ENCODE data around the gene PARD3. TPM values are rescaled to one million over a fixed set of nuclear protein-coding genes. Genes with fewer than 3 reads are reported as not detected.

PARD3 gene
- total RNA-seq, 2 donors from 2014 or later: 36.1 to 48.5 TPM

GRCh38 chr10:34236931-34237330 is 578.2 kb downstream of the PARD3 start:
- Histone ChIP-seq H3K4me1 (peaks cover 13% of the 10 kb centered on the region), H3K9me3 (no peaks in the 10 kb centered on the region), H3K27ac (no peak overlapping the region), H3K27me3 (no peaks in the 10 kb centered on the region), H3K4me3 (no peak overlapping the region), H3K36me3 (replicated peaks in 1 of 2; ENCODE audit: insufficient read depth in 1 of 2, low read depth in 2 of 2) (no peaks in the 10 kb centered on the region)
- 77 to 89% methylated on average over 4 of the region's 4 CpGs for WGBS, 2 donors
- no peak for ATAC-seq
- no peak for DNase-seq
- TF ChIP-seq, protein P1, sequence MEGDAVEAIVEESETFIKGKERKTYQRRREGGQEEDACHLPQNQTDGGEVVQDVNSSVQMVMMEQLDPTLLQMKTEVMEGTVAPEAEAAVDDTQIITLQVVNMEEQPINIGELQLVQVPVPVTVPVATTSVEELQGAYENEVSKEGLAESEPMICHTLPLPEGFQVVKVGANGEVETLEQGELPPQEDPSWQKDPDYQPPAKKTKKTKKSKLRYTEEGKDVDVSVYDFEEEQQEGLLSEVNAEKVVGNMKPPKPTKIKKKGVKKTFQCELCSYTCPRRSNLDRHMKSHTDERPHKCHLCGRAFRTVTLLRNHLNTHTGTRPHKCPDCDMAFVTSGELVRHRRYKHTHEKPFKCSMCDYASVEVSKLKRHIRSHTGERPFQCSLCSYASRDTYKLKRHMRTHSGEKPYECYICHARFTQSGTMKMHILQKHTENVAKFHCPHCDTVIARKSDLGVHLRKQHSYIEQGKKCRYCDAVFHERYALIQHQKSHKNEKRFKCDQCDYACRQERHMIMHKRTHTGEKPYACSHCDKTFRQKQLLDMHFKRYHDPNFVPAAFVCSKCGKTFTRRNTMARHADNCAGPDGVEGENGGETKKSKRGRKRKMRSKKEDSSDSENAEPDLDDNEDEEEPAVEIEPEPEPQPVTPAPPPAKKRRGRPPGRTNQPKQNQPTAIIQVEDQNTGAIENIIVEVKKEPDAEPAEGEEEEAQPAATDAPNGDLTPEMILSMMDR (IDR thresholded peaks at IDR 0.05): no peak
- no peak for TF ChIP-seq POLR2A (IDR thresholded peaks at IDR 0.05)
- intact Hi-C loops (cut with DNase I): no loop called here

GRCh38 chr10:34235164-34235832 is 579.8 kb downstream of the PARD3 start:
- Histone ChIP-seq H3K9me3 (no peaks in the 10 kb centered on the region), H3K4me3 (no peak overlapping the region), H3K36me3 (replicated peaks in 1 of 2; ENCODE audit: insufficient read depth in 1 of 2, low read depth in 2 of 2) (no peaks in the 10 kb centered on the region), H3K27me3 (no peaks in the 10 kb centered on the region), H3K4me1 (peaks cover 14% of the 10 kb centered on the region), H3K27ac (no peak overlapping the region)
- intact Hi-C loops (cut with DNase I): no loop called here
- no peak for TF ChIP-seq POLR2A (IDR thresholded peaks at IDR 0.05)
- TF ChIP-seq, protein P1 (IDR thresholded peaks at IDR 0.05): no peak
- ATAC-seq: no peak
- no peak for DNase-seq
- 39 to 46% methylated on average over 7 of the region's 7 CpGs for WGBS, 2 donors

- Histone ChIP-seq H3K27me3 (no peaks in the 10 kb centered on the region), H3K4me3 (no peak overlapping the region), H3K27ac (no peak overlapping the region), H3K36me3 (replicated peaks in 1 of 2; ENCODE audit: insufficient read depth in 1 of 2, low read depth in 2 of 2) (no peaks in the 10 kb centered on the region), H3K4me1 (peaks cover 21% of the 10 kb centered on the region), H3K9me3 (no peaks in the 10 kb centered on the region)
- no peak for DNase-seq
- no peak for ATAC-seq
- intact Hi-C loops (cut with DNase I): no loop called here
- 80 to 86% methylated on average over 4 of the region's 4 CpGs for WGBS, 2 donors
- no peak for TF ChIP-seq POLR2A (IDR thresholded peaks at IDR 0.05)
- TF ChIP-seq, protein P1 (IDR thresholded peaks at IDR 0.05): no peak
These were observed 582.6 kb downstream of the PARD3 start for GRCh38 chr10:34232481-34232880.

GRCh38 chr10:34231441-34232180 is 583.5 kb downstream of the PARD3 start:
- Histone ChIP-seq H3K36me3 (replicated peaks in 1 of 2; ENCODE audit: insufficient read depth in 1 of 2, low read depth in 2 of 2) (no peaks in the 10 kb centered on the region), H3K4me3 (no peak overlapping the region), H3K27ac (peak overlapping the region in 1 of 4 donors; percentile 14), H3K4me1 (peaks cover 22% of the 10 kb centered on the region), H3K27me3 (no peaks in the 10 kb centered on the region), H3K9me3 (no peaks in the 10 kb centered on the region)
- ATAC-seq (no peak), DNase-seq (no peak)
- intact Hi-C loops (cut with DNase I): no loop called here
- no peak for TF ChIP-seq POLR2A (IDR thresholded peaks at IDR 0.05)
- TF ChIP-seq, protein P1 (IDR thresholded peaks at IDR 0.05): no peak
- WGBS, 2 donors: 44 to 57% methylated on average over 11 of the region's 11 CpGs
